T-helper 1 cell (primary cell): ENCODE data around the gene STRIP1.

ENCODE experiments used
- DNase-seq, 5 donors: peaks; one replicate each; pipeline ENCODE4 v3.0.0-alpha.2; 2012 to 2020
- total RNA-seq, 4 donors: gene quantifications; one replicate each; lab custom pipeline; 2026; lab: John Stamatoyannopoulos, UW

The STRIP1 gene
- 75.0 to 97.6 (median 84.9) reads per million in 4 donors for total RNA-seq

GRCh38 chr1:110034451-110035235 lies at the start of gene STRIP1:
TSS of gene STRIP1 (plus strand) at chr1:110034624. CDS start at chr1:110034638, 14 bp downstream.
- peak; percentile 81 to 97 (median 91) for DNase-seq

GRCh38 chr1:109985247-109986053 lies 49.0 kb upstream of the STRIP1 start:
- no peak for DNase-seq

- no peak for DNase-seq
Measured at GRCh38 chr1:109986054-109986444, 48.4 kb upstream of the STRIP1 start.

- DNase-seq: no peak
Measured at GRCh38 chr1:109988349-109988914, 46.0 kb upstream of the STRIP1 start.

GRCh38 chr1:109989506-109990301 lies 44.7 kb upstream of the STRIP1 start:
- no peak for DNase-seq

- DNase-seq: no peak
Measured at GRCh38 chr1:109990302-109990653, 44.1 kb upstream of the STRIP1 start.

GRCh38 chr1:109991400-109991925 lies 43.0 kb upstream of the STRIP1 start:
- DNase-seq: no peak

- no peak for DNase-seq
Measured at GRCh38 chr1:109993885-109994284, 40.5 kb upstream of the STRIP1 start.

GRCh38 chr1:109994654-109995053 lies 39.8 kb upstream of the STRIP1 start:
- DNase-seq: no peak

- no peak for DNase-seq
Measured at GRCh38 chr1:109995536-109995935, 38.9 kb upstream of the STRIP1 start.

- no peak for DNase-seq
Measured at GRCh38 chr1:109996476-109996875, 37.9 kb upstream of the STRIP1 start.

- DNase-seq: no peak
Measured at GRCh38 chr1:109997204-109997866, 37.1 kb upstream of the STRIP1 start.

- no peak for DNase-seq
Measured at GRCh38 chr1:109997867-109998229, 36.6 kb upstream of the STRIP1 start.

GRCh38 chr1:110002695-110003094 lies 31.7 kb upstream of the STRIP1 start:
- no peak for DNase-seq

- peak in 1 of 5 donors; percentile 63 for DNase-seq
Measured at GRCh38 chr1:110003747-110004428, 30.5 kb upstream of the STRIP1 start.

GRCh38 chr1:110004583-110004982 lies 29.8 kb upstream of the STRIP1 start:
- no peak for DNase-seq

GRCh38 chr1:110005971-110006370 lies 28.5 kb upstream of the STRIP1 start:
- no peak for DNase-seq

- no peak for DNase-seq
Measured at GRCh38 chr1:110006516-110006915, 27.9 kb upstream of the STRIP1 start.

- no peak for DNase-seq
Measured at GRCh38 chr1:110007046-110007830, 27.2 kb upstream of the STRIP1 start.

GRCh38 chr1:110008971-110009565 lies 25.4 kb upstream of the STRIP1 start:
- DNase-seq: no peak
